Mammary epithelial cell (primary cell): ENCODE results near the gene RASSF6.

Source experiments
- EZH2 ChIP-seq: IDR thresholded peaks from 2 replicates; pipeline ENCODE4 v1.6.1; 2012; ENCODE audit warnings: low read length, inconsistent platforms, borderline replicate concordance
- TF ChIP-seq, protein P1 (sequence below), 2 donors: IDR thresholded peaks in 1 of 2; conservative IDR thresholded peaks in 1 of 2; 2 replicates each; pipeline ENCODE4 v1.5.1; 2011 to 2012; ENCODE audit warnings: inconsistent platforms in 2 of 2, low read length in 2 of 2, mild to moderate bottlenecking in 2 of 2, control low read depth in 1 of 2, low read depth in 1 of 2; ENCODE audit not compliant: insufficient read depth in 1 of 2; ENCODE audit errors: extremely low read depth in 1 of 2

DNA sequence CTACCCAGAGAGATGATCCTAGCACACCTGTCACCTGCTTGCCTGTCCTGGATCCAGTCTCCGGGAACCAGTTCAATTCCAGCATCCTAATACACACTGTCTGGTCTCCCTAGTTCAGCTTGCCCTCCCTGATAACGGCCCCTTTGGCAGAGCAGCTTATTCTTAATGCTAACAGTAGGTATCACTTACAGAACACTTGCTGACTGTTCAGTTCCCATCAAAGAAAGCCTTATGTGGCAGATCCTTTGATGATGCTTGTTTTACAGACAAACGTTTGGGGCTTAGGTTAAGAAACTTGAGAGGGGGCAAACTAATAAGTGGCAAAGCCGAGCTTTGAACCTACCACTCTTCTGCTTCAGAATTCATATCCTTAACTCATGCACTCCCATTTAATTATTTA is 890 bp downstream of the RASSF6 start:
- TF ChIP-seq, protein P1, sequence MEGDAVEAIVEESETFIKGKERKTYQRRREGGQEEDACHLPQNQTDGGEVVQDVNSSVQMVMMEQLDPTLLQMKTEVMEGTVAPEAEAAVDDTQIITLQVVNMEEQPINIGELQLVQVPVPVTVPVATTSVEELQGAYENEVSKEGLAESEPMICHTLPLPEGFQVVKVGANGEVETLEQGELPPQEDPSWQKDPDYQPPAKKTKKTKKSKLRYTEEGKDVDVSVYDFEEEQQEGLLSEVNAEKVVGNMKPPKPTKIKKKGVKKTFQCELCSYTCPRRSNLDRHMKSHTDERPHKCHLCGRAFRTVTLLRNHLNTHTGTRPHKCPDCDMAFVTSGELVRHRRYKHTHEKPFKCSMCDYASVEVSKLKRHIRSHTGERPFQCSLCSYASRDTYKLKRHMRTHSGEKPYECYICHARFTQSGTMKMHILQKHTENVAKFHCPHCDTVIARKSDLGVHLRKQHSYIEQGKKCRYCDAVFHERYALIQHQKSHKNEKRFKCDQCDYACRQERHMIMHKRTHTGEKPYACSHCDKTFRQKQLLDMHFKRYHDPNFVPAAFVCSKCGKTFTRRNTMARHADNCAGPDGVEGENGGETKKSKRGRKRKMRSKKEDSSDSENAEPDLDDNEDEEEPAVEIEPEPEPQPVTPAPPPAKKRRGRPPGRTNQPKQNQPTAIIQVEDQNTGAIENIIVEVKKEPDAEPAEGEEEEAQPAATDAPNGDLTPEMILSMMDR (conservative IDR thresholded peaks at IDR 0.05 in 1 of 2, IDR thresholded peaks at IDR 0.05 in 1 of 2; ENCODE audit: extremely low read depth in 1 of 2, insufficient read depth in 1 of 2, low read depth in 1 of 2, low read length in 2 of 2): no peak
- no peak for TF ChIP-seq EZH2
